Mesendoderm (in vitro differentiated cells): Measurements from ENCODE around the gene B3GALT2. TPM values are rescaled to one million over a fixed set of nuclear protein-coding genes. Genes with fewer than 3 reads are reported as not detected.
"Not testable (repeated sequence)": the region's sequence is repeated elsewhere in the genome, so short reads cannot be mapped to it uniquely, and the experiment has no call there.

Experiments used
- DNase-seq: peaks from one replicate; pipeline ENCODE4 v3.0.0; 2013
- H2AK5ac ChIP-seq: 2 replicates; pipeline ENCODE4 v1.6.1; 2013; ENCODE audit warnings: low read length, inconsistent platforms
- H2BK120ac ChIP-seq: 2 replicates; pipeline ENCODE4 v1.6.1; 2013; ENCODE audit warnings: low read depth, mild to moderate bottlenecking, low read length, moderate library complexity, mixed read lengths
- H2BK15ac ChIP-seq: replicated peaks from 2 replicates; pipeline ENCODE4 v1.6.1; 2013; ENCODE audit warnings: low read depth, mild to moderate bottlenecking, moderate library complexity
- H2BK5ac ChIP-seq: 2 replicates; pipeline ENCODE4 v1.6.1; 2013; ENCODE audit warnings: low read length, inconsistent platforms
- H3K18ac ChIP-seq: 2 replicates; pipeline ENCODE4 v1.6.1; 2013; ENCODE audit warnings: mild to moderate bottlenecking, low read length, mixed read lengths
- H3K23ac ChIP-seq: one replicate; pipeline ENCODE4 v1.6.1; 2013; ENCODE audit warnings: low read length
- H3K27ac ChIP-seq: 2 replicates; pipeline ENCODE4 v1.5.1; 2013; ENCODE audit warnings: low read depth, mild to moderate bottlenecking, inconsistent platforms, low read length, moderate library complexity
- H3K27me3 ChIP-seq: 2 replicates; pipeline ENCODE4 v1.6.1; 2013; ENCODE audit warnings: low read length, control low read depth, mild to moderate bottlenecking, inconsistent platforms; ENCODE audit not compliant: insufficient read depth, poor library complexity
- H3K36me3 ChIP-seq: 2 replicates; pipeline ENCODE4 v1.6.1; 2013; ENCODE audit warnings: low read length, inconsistent platforms; ENCODE audit not compliant: control insufficient read depth, insufficient read depth
- H3K4ac ChIP-seq: one replicate; pipeline ENCODE4 v1.6.1; 2013; ENCODE audit warnings: low read depth, mild to moderate bottlenecking, low read length, moderate library complexity
- H3K4me1 ChIP-seq: 2 replicates; pipeline ENCODE4 v1.6.1; 2013; ENCODE audit warnings: low read depth, low read length, inconsistent platforms; ENCODE audit not compliant: control insufficient read depth
- H3K4me2 ChIP-seq: 2 replicates; pipeline ENCODE4 v1.6.1; 2013; ENCODE audit warnings: low read length
- H3K4me3 ChIP-seq: 2 replicates; pipeline ENCODE4 v1.5.1; 2013; ENCODE audit warnings: mild to moderate bottlenecking, low read length
- H3K56ac ChIP-seq: one replicate; pipeline ENCODE4 v1.6.1; 2013; ENCODE audit warnings: low read length
- H3K79me1 ChIP-seq: 2 replicates; pipeline ENCODE4 v1.6.1; 2013; ENCODE audit warnings: low read length, inconsistent platforms
- H3K79me2 ChIP-seq: 2 replicates; pipeline ENCODE4 v1.6.1; 2013; ENCODE audit warnings: mild to moderate bottlenecking, low read length; ENCODE audit not compliant: control insufficient read depth, insufficient read depth
- H3K9ac ChIP-seq: 2 replicates; pipeline ENCODE4 v1.6.1; 2013; ENCODE audit warnings: low read length, inconsistent platforms
- H4K5ac ChIP-seq: one replicate; pipeline ENCODE4 v1.6.1; 2013; ENCODE audit warnings: low read length
- H4K8ac ChIP-seq: one replicate; pipeline ENCODE4 v1.6.1; 2013; ENCODE audit warnings: low read depth, mild to moderate bottlenecking, control low read depth, low read length, moderate library complexity
- WGBS: extraction: QIAGEN DNeasy Blood & Tissue Kit; methylation state at CpG from one replicate; pipeline ENCODE4 v1.1.7; 2013; ENCODE audit warnings: low lambda C conversion rate, missing lambda C conversion rate; ENCODE audit not compliant: insufficient coverage; ENCODE audit errors: extremely low coverage; 5-methylcytosine and 5-hydroxymethylcytosine counted together
- polyA plus RNA-seq, 2 experiments: library from polyadenylated mRNA; stranded (reverse); fragments of 200-250 nt; gene quantifications; one replicate each; pipeline ENCODE4 v1.2.3, GENCODE V29; 2013

Gene B3GALT2, protein sequence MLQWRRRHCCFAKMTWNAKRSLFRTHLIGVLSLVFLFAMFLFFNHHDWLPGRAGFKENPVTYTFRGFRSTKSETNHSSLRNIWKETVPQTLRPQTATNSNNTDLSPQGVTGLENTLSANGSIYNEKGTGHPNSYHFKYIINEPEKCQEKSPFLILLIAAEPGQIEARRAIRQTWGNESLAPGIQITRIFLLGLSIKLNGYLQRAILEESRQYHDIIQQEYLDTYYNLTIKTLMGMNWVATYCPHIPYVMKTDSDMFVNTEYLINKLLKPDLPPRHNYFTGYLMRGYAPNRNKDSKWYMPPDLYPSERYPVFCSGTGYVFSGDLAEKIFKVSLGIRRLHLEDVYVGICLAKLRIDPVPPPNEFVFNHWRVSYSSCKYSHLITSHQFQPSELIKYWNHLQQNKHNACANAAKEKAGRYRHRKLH
- polyA plus RNA-seq (2013, experiment 1 of 2), result not detected
- not detected for polyA plus RNA-seq (2013, experiment 2 of 2)

DNA sequence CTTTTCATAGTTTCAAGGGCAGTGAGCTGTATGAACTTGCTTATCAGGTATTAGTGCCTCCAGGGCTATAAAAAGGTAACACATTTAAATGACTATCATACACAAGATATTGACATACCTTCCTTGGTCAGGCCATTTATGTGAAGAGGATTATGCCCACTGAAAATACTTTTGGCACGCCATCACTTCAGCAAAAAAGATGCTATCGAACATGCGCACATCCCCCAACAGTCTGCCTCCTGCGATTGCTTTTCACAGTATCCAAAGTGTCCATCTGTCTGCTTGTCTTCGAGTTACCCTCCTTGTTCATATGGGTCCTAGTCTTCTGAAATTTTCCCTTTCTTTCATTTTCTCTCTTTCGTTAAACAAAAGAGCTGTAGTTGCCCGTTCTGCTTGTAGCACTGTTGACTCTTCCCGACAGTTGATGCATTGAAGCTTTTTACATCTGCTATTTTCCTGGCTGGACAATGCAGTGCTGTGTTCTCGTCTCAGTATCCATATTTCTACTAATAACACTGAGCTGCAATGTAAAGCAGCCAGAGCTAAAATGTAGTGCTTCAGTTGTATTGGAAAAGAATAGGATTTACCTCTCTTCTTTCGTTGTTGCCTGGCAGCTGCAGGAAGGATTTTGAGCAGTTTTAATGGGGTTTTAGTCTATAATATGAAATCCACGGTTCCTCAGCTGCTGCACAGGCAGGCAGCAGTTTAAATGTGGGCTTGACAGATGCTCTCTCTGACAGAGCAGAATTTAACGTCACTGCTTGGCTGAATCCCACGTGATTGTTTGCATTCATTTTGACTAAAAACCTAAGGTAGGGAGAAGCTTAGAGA, at the start of gene B3GALT2:
B3GALT2 (minus strand) TSS at position 713 of the 831 bp plus-strand sequence. CDS start 5,051 bp downstream, outside the sequence.
- Histone ChIP-seq H3K4me2 (no peak within 1 kb of the TSS), H4K8ac (no peak within 1 kb of the TSS), H3K4me3 (no peak within 1 kb of the TSS), H3K4ac (no peak within 1 kb of the TSS), H3K18ac (peak within 1 kb of the TSS; percentile 51), H3K27ac (no peak within 1 kb of the TSS), H2BK5ac (no peak within 1 kb of the TSS), H4K5ac (no peak within 1 kb of the TSS), H3K79me1 (no peaks in the 10 kb centered on the region), H3K27me3 (no peaks in the 10 kb centered on the region), H3K36me3 (no peaks in the 10 kb centered on the region), H2BK120ac (no peak within 1 kb of the TSS), H2BK15ac (no peak within 1 kb of the TSS), H2AK5ac (no peak within 1 kb of the TSS), H3K4me1 (no peaks in the 10 kb centered on the region), H3K9ac (no peak within 1 kb of the TSS), H3K79me2 (peaks cover 9% of the 10 kb centered on the region), H3K56ac (no peak within 1 kb of the TSS), H3K23ac (no peak within 1 kb of the TSS)
- no CpG with 5 or more reads among the region's 13 CpGs for WGBS
- no peak for DNase-seq

GRCh38 chr1:193234530-193234929, 48.1 kb upstream of the B3GALT2 start:
- DNase-seq, result no peak
- Histone ChIP-seq H3K79me2 (no peaks in the 10 kb centered on the region), H3K4ac (no peak overlapping the region), H3K18ac (no peak overlapping the region), H3K27me3 (no peaks in the 10 kb centered on the region), H3K79me1 (no peaks in the 10 kb centered on the region), H2BK15ac (no peak overlapping the region), H2BK120ac (no peak overlapping the region), H3K23ac (no peak overlapping the region), H4K5ac (no peak overlapping the region), H3K36me3 (no peaks in the 10 kb centered on the region), H2AK5ac (no peak overlapping the region), H3K9ac (no peak overlapping the region), H4K8ac (no peak overlapping the region), H3K4me2 (no peak overlapping the region), H3K4me1 (no peaks in the 10 kb centered on the region), H3K27ac (no peak overlapping the region), H3K4me3 (no peak overlapping the region), H2BK5ac (no peak overlapping the region), H3K56ac (no peak overlapping the region)
- WGBS, result no CpG with 5 or more reads among the region's 1 CpG

DNA sequence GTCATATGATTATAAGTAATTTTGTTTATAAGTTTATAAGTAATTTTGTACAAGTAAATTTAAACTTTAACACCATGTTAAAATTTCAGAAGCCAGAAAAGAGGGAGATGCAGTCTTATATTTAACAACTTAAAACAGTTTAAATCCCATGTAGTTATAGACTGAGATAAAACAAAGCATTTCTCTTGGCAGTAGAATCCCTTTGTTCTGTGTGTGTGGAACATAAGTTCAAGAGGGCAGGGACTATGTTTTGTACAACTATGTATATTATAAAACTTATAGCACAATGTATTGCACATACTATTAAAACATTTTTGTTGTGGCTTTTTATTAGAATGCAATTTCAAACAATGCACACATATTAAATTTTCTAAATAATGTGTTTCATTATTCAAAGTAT, 44.7 kb upstream of the B3GALT2 start:
- H4K8ac ChIP-seq, H3K4me2 ChIP-seq, H3K23ac ChIP-seq, H2BK15ac ChIP-seq, H2AK5ac ChIP-seq, H3K9ac ChIP-seq, H3K27me3 ChIP-seq, H3K27ac ChIP-seq, H3K4me1 ChIP-seq, H3K79me1 ChIP-seq, H3K79me2 ChIP-seq, DNase-seq, H4K5ac ChIP-seq, H3K36me3 ChIP-seq, H3K4ac ChIP-seq, H3K4me3 ChIP-seq, H2BK5ac ChIP-seq, H3K56ac ChIP-seq, H3K18ac ChIP-seq, H2BK120ac ChIP-seq: not testable (repeated sequence)

DNA sequence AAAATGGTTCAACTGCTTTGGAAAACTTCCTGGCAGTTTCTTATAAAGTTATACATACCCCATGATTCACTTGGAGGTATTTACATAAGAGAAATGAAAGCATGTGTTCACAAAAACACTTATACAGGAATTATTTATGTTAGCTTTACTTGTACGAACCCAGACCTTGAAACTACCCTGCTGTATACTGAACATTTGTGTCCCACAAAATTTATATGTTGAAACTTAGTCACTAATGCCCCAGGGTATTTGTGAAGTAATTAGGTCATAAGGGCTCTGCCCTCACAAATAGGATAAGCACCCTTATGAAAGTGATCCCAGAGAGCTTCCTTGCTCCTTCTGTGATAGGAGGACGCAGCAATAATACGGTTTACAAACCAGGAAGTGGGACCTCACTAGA, 42.7 kb upstream of the B3GALT2 start:
- Histone ChIP-seq H4K5ac (no peak overlapping the region), H3K27ac (no peak overlapping the region), H3K4me1 (no peaks in the 10 kb centered on the region), H3K23ac (no peak overlapping the region), H2BK120ac (no peak overlapping the region), H3K56ac (no peak overlapping the region), H3K36me3 (no peaks in the 10 kb centered on the region), H3K79me1 (peaks cover 3% of the 10 kb centered on the region), H2BK5ac (no peak overlapping the region), H3K9ac (no peak overlapping the region), H4K8ac (no peak overlapping the region), H3K4ac (no peak overlapping the region), H3K18ac (no peak overlapping the region), H3K4me2 (no peak overlapping the region), H3K4me3 (no peak overlapping the region), H3K79me2 (no peaks in the 10 kb centered on the region), H3K27me3 (no peaks in the 10 kb centered on the region), H2AK5ac (no peak overlapping the region), H2BK15ac (no peak overlapping the region)
- DNase-seq, result no peak
- WGBS, result no CpG with 5 or more reads among the region's 3 CpGs

DNA sequence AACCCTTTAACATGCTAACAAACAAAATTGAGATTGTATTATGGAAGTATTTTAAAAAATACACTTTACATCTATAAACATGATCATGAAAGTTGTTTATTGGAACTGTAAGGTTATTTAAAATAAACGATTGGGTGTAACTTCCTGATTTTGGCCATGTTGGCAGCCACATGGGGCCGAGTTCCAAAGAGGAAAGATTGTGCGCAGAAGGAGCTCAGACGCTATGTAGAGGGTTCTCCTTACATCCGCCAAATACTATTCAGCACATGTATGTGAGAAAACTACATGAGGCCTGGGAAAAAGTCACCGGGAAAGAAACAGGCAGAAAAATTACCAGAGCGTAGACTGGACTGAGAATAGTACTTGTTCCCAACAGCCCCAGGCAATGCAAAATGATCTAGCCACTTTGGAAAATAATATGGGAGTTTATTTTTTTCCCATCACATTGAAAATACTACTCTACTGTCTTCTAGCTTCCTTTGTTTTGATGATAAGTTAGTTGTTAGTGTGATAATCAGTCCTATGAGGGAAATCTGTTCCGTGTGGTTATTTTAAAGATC, 35.7 kb upstream of the B3GALT2 start:
- Histone ChIP-seq H3K4me3 (no peak overlapping the region), H4K8ac (no peak overlapping the region), H3K18ac (no peak overlapping the region), H3K4me2 (no peak overlapping the region), H3K23ac (no peak overlapping the region), H3K27ac (no peak overlapping the region), H3K79me2 (no peaks in the 10 kb centered on the region), H3K27me3 (no peaks in the 10 kb centered on the region), H4K5ac (no peak overlapping the region), H2BK5ac (no peak overlapping the region), H3K9ac (no peak overlapping the region), H2AK5ac (no peak overlapping the region), H3K79me1 (peaks cover 2% of the 10 kb centered on the region), H2BK15ac (no peak overlapping the region), H3K56ac (no peak overlapping the region), H3K4ac (no peak overlapping the region), H3K4me1 (peaks cover 2% of the 10 kb centered on the region), H2BK120ac (no peak overlapping the region), H3K36me3 (no peaks in the 10 kb centered on the region)
- DNase-seq, result no peak
- no CpG with 5 or more reads among the region's 8 CpGs for WGBS
